Neural cell (in vitro differentiated cells): Measurements from ENCODE around the gene MAST4. TPM values are rescaled to one million over a fixed set of nuclear protein-coding genes. Genes with fewer than 3 reads are reported as not detected.

Experiments used
- H2AFZ ChIP-seq: fragments of 200-600, 300-800 bp; sonication (generic), shearing (Covaris generic); 2 replicates; pipeline ENCODE4 v1.6.0; 2014; ENCODE audit warnings: low read depth, mild to moderate bottlenecking, antibody characterized with exemption, low read length, moderate library complexity
- H3F3A ChIP-seq: fragments of 200-600 bp; shearing (Covaris generic); 2 replicates; pipeline ENCODE4 v1.6.1; 2016; ENCODE audit warnings: mild to moderate bottlenecking, moderate library complexity, mixed read lengths, antibody characterized with exemption, low read length; ENCODE audit not compliant: insufficient read depth, poor library complexity, severe bottlenecking
- H3K27ac ChIP-seq: fragments of 200-600, 300-800 bp; sonication (generic), shearing (Covaris generic); 2 replicates; pipeline ENCODE4 v1.5.1; 2014; ENCODE audit warnings: mild to moderate bottlenecking, low read length, moderate library complexity
- H3K27me3 ChIP-seq: fragments of 300-800, 200-600 bp; sonication (generic), shearing (Covaris generic); 2 replicates; pipeline ENCODE4 v1.6.0; 2014; ENCODE audit warnings: mild to moderate bottlenecking, low read depth, low read length, moderate library complexity; ENCODE audit not compliant: insufficient read depth
- H3K36me3 ChIP-seq: fragments of 300-800, 200-600 bp; sonication (generic), shearing (Covaris generic); 2 replicates; pipeline ENCODE4 v1.5.1; 2014; ENCODE audit warnings: mild to moderate bottlenecking, antibody characterized with exemption, low read length, moderate library complexity; ENCODE audit not compliant: insufficient read depth
- H3K4me2 ChIP-seq: fragments of 300-800, 200-600 bp; sonication (generic), shearing (Covaris generic); 2 replicates; pipeline ENCODE4 v1.6.0; 2014; ENCODE audit warnings: mild to moderate bottlenecking, low read length
- H3K4me3 ChIP-seq: fragments of 300-800, 200-600 bp; sonication (generic), shearing (Covaris generic); 2 replicates; pipeline ENCODE4 v1.5.1; 2014; ENCODE audit warnings: mild to moderate bottlenecking, low read length, moderate library complexity
- H3K79me2 ChIP-seq: fragments of 200-600 bp; shearing (Covaris generic); replicated peaks from 2 replicates; pipeline ENCODE4 v1.6.0; 2014; ENCODE audit warnings: mild to moderate bottlenecking, low read length, moderate library complexity; ENCODE audit not compliant: insufficient read depth
- H3K9ac ChIP-seq: fragments of 300-800, 200-600 bp; sonication (generic), shearing (Covaris generic); 2 replicates; pipeline ENCODE4 v1.6.1; 2016; ENCODE audit warnings: mild to moderate bottlenecking, low read length, mixed read lengths
- H3K9me2 ChIP-seq: fragments of 200-600 bp; shearing (Covaris generic); 2 replicates; pipeline ENCODE4 v1.6.1; 2016; ENCODE audit warnings: mild to moderate bottlenecking, low read length, mixed read lengths; ENCODE audit not compliant: insufficient read depth
- H3K9me3 ChIP-seq: fragments of 200-600, 300-800 bp; sonication (generic), shearing (Covaris generic); 2 replicates; pipeline ENCODE4 v1.6.1; 2016; ENCODE audit warnings: mild to moderate bottlenecking, mixed run types, low read length, moderate library complexity, mixed read lengths
- H4K20me1 ChIP-seq: fragments of 200-600 bp; shearing (Covaris generic); 2 replicates; pipeline ENCODE4 v1.6.1; 2016; ENCODE audit warnings: mild to moderate bottlenecking, mixed run types; ENCODE audit not compliant: insufficient read depth
- CTCF ChIP-seq: fragments of 450-650 bp; IDR thresholded peaks from 2 replicates; pipeline ENCODE4 v1.5.1; 2014; ENCODE audit warnings: antibody characterized with exemption, mild to moderate bottlenecking, moderate library complexity; ENCODE audit not compliant: poor library complexity, severe bottlenecking
- EP300 ChIP-seq: fragments of 450-650 bp; conservative IDR thresholded peaks from 2 replicates; pipeline ENCODE4 v1.6.1; 2014; ENCODE audit warnings: antibody characterized with exemption, mild to moderate bottlenecking, moderate library complexity; ENCODE audit not compliant: poor library complexity, severe bottlenecking
- EZH2 ChIP-seq: fragments of 200-600, 300-800 bp; shearing (Covaris generic), sonication (generic); IDR thresholded peaks from 2 replicates; pipeline ENCODE4 v1.6.1; 2014; ENCODE audit warnings: antibody characterized with exemption, low read length, borderline replicate concordance, mild to moderate bottlenecking; ENCODE audit not compliant: insufficient read depth, poor library complexity, severe bottlenecking
- MXI1 ChIP-seq: fragments of 450-650 bp; conservative IDR thresholded peaks from 2 replicates; pipeline ENCODE4 v1.6.1; 2014; ENCODE audit warnings: antibody characterized with exemption, mild to moderate bottlenecking; ENCODE audit not compliant: poor library complexity, severe bottlenecking
- POLR2AphosphoS5 ChIP-seq: IDR thresholded peaks from 2 replicates; pipeline ENCODE4 v1.6.1; 2012
- RAD21 ChIP-seq: fragments of 450-650 bp; conservative IDR thresholded peaks from 2 replicates; pipeline ENCODE4 v1.6.1; 2014; ENCODE audit warnings: antibody characterized with exemption, mild to moderate bottlenecking, moderate library complexity
- REST ChIP-seq: IDR thresholded peaks from 2 replicates; pipeline ENCODE4 v1.6.1; 2012; ENCODE audit warnings: borderline replicate concordance
- SMC3 ChIP-seq: fragments of 450-650 bp; conservative IDR thresholded peaks from 2 replicates; pipeline ENCODE4 v1.6.1; 2014; ENCODE audit warnings: antibody characterized with exemption, mild to moderate bottlenecking, moderate library complexity; ENCODE audit not compliant: poor library complexity
- TAF1 ChIP-seq: IDR thresholded peaks from 2 replicates; pipeline ENCODE4 v1.6.1; 2012; ENCODE audit warnings: low read depth
- polyA plus RNA-seq: library from polyadenylated mRNA; depleted of rRNA; stranded (reverse); fragments of >200 nt; gene quantifications from 2 replicates; pipeline ENCODE4 v1.2.3, GENCODE V29; 2014

The MAST4 gene
- polyA plus RNA-seq, 1 donor from 2014 or later: 2.3 TPM

- Histone ChIP-seq H3F3A (no peaks in the 10 kb centered on the region), H2AFZ (no peak overlapping the region), H3K4me3 (no peak overlapping the region), H3K9me2 (no peaks in the 10 kb centered on the region), H4K20me1 (no peaks in the 10 kb centered on the region), H3K9me3 (no peaks in the 10 kb centered on the region), H3K36me3 (no peaks in the 10 kb centered on the region), H3K27me3 (no peaks in the 10 kb centered on the region), H3K27ac (no peak overlapping the region), H3K9ac (no peak overlapping the region), H3K79me2 (no peaks in the 10 kb centered on the region), H3K4me2 (no peak overlapping the region)
- no peak for TF ChIP-seq REST
- no peak for TF ChIP-seq CTCF
- no peak for TF ChIP-seq TAF1
- TF ChIP-seq POLR2AphosphoS5: no peak
- TF ChIP-seq SMC3: no peak
- no peak for TF ChIP-seq EP300
- no peak for TF ChIP-seq RAD21
- TF ChIP-seq MXI1: no peak
- no peak for TF ChIP-seq EZH2
These were observed 46.3 kb downstream of the MAST4 start for GRCh38 chr5:66642538-66642937.

- Histone ChIP-seq H3K27me3 (no peaks in the 10 kb centered on the region), H3K4me3 (no peak overlapping the region), H4K20me1 (no peaks in the 10 kb centered on the region), H3K4me2 (no peak overlapping the region), H3K79me2 (no peaks in the 10 kb centered on the region), H3K27ac (no peak overlapping the region), H3K9me2 (no peaks in the 10 kb centered on the region), H3K9ac (no peak overlapping the region), H3F3A (no peaks in the 10 kb centered on the region), H2AFZ (no peak overlapping the region), H3K9me3 (no peaks in the 10 kb centered on the region), H3K36me3 (no peaks in the 10 kb centered on the region)
- TF ChIP-seq POLR2AphosphoS5: no peak
- no peak for TF ChIP-seq TAF1
- no peak for TF ChIP-seq REST
- TF ChIP-seq EP300: no peak
- no peak for TF ChIP-seq CTCF
- TF ChIP-seq RAD21: no peak
- TF ChIP-seq SMC3: no peak
- TF ChIP-seq MXI1: no peak
- no peak for TF ChIP-seq EZH2
These were observed 47.2 kb downstream of the MAST4 start for GRCh38 chr5:66643387-66643786.
